Measurements from ENCODE around the gene RNF43.

RNF43 gene

DNA sequence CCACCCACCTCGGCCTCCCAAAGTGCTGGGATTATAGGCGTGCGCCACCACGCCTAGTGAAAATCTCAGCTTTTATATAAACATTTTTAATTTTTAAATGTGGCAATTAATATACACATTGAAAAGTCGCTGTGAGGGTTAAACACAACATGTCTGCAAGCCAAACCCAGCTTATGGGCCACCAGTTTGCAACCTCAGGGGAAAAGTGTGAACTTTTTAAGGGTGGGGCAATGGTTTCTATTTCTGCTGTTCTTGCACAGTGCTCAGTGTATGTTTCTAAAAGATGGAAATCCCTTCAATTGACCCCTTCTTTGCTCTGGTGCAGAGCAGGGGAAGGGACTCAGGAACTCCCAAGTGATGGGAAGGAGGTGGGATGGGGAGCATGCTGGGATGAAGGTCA is 47.0 kb downstream of the RNF43 start:
- no peak overlapping the region for H2BK120ac ChIP-seq (ENCODE audit: low read depth, low read length)

DNA sequence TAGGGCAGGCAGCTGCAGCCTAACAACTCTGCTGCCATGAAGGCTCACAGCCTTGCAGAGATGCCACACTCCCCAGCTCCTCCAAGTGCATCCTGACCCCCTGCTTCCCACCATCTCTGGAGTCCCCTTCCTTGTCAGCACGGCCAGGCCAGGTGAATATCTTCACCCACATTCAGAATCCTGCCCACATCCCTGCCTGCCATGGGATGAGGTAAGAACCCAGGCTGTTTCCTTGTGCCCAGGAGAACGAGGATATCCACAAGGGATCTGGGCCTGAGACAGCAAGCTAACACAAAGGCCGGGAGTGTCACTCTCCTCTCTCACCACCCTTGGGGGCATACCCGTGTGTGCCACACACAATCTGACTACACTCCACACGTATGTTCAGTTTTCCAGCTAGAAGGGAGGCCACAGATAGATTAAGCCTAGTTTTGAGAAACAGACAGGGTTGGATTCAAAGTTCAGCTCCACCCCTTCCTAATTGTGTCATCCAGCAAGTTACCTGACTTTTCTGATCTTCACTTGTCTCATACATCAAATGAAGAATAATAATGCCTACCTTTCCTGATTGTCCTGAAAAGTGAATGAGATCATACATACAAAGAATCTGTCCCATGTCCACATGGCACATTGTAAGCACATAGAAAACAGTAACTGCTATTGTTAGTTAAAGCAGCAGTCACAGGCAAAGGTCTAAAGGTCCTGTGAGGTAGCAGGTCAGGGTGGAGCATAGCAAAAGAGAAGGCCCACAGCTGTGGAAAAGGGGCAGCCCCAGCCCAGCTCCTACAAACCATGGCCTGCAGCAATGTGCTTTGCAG is 47.9 kb downstream of the RNF43 start:
- no peaks in the 10 kb centered on the region for H3K79me2 ChIP-seq (ENCODE audit: control insufficient read depth, insufficient read depth, low read length)
- no peak overlapping the region for H4K8ac ChIP-seq (ENCODE audit: low read depth, low read length)
- H3K27ac ChIP-seq (ENCODE audit: low read depth, low read length): no peak overlapping the region
- H3K79me1 ChIP-seq (ENCODE audit: low read length): no peaks in the 10 kb centered on the region
- no CpG with 5 or more reads among the region's 5 CpGs for WGBS (ENCODE audit: extremely low coverage, insufficient coverage, low lambda C conversion rate)
- DNase-seq: no peak
- H3K4me2 ChIP-seq (ENCODE audit: low read length): no peak overlapping the region
- no peak overlapping the region for H3K4ac ChIP-seq (ENCODE audit: low read depth, low read length)
- no peaks in the 10 kb centered on the region for H3K27me3 ChIP-seq (ENCODE audit: insufficient read depth, low read length, poor library complexity)
- H2BK5ac ChIP-seq (ENCODE audit: low read length): no peak overlapping the region
- no peak overlapping the region for H3K23ac ChIP-seq (ENCODE audit: low read length)
- no peak overlapping the region for H3K18ac ChIP-seq (ENCODE audit: low read length)
- H3K4me1 ChIP-seq (ENCODE audit: control insufficient read depth, low read depth, low read length): peaks cover 2% of the 10 kb centered on the region
- H2BK120ac ChIP-seq (ENCODE audit: low read depth, low read length): no peak overlapping the region
- H3K4me3 ChIP-seq (ENCODE audit: low read length): no peak overlapping the region
- no peak overlapping the region for H4K5ac ChIP-seq (ENCODE audit: low read length)
- H2AK5ac ChIP-seq (ENCODE audit: low read length): no peak overlapping the region
- no peak overlapping the region for H3K56ac ChIP-seq (ENCODE audit: low read length)
- no peak overlapping the region for H2BK15ac ChIP-seq (replicated peaks; ENCODE audit: low read depth)
- H3K9ac ChIP-seq (ENCODE audit: low read length): no peak overlapping the region
- H3K36me3 ChIP-seq (ENCODE audit: control insufficient read depth, insufficient read depth, low read length): no peaks in the 10 kb centered on the region

More for the DNA sequence above, 47.0 kb downstream of the RNF43 start:
- no peak overlapping the region for H2BK5ac ChIP-seq (ENCODE audit: low read length)
- H3K23ac ChIP-seq (ENCODE audit: low read length): no peak overlapping the region
- WGBS (ENCODE audit: extremely low coverage, insufficient coverage, low lambda C conversion rate): no CpG with 5 or more reads among the region's 5 CpGs
- H3K18ac ChIP-seq (ENCODE audit: low read length): no peak overlapping the region
- H3K4me1 ChIP-seq (ENCODE audit: control insufficient read depth, low read depth, low read length): no peaks in the 10 kb centered on the region
- no peak overlapping the region for H2BK15ac ChIP-seq (replicated peaks; ENCODE audit: low read depth)
- no peak overlapping the region for H3K4me2 ChIP-seq (ENCODE audit: low read length)
- H3K36me3 ChIP-seq (ENCODE audit: control insufficient read depth, insufficient read depth, low read length): no peaks in the 10 kb centered on the region
- H2AK5ac ChIP-seq (ENCODE audit: low read length): no peak overlapping the region
- H3K56ac ChIP-seq (ENCODE audit: low read length): no peak overlapping the region
- H4K5ac ChIP-seq (ENCODE audit: low read length): no peak overlapping the region
- no peak for DNase-seq
- H3K4ac ChIP-seq (ENCODE audit: low read depth, low read length): no peak overlapping the region
- H4K8ac ChIP-seq (ENCODE audit: low read depth, low read length): no peak overlapping the region
- H3K9ac ChIP-seq (ENCODE audit: low read length): no peak overlapping the region
- H3K4me3 ChIP-seq (ENCODE audit: low read length): no peak overlapping the region
- H3K79me2 ChIP-seq (ENCODE audit: control insufficient read depth, insufficient read depth, low read length): no peaks in the 10 kb centered on the region
- no peak overlapping the region for H3K27ac ChIP-seq (ENCODE audit: low read depth, low read length)
- no peaks in the 10 kb centered on the region for H3K79me1 ChIP-seq (ENCODE audit: low read length)
- H3K27me3 ChIP-seq (ENCODE audit: insufficient read depth, low read length, poor library complexity): no peaks in the 10 kb centered on the region

DNA sequence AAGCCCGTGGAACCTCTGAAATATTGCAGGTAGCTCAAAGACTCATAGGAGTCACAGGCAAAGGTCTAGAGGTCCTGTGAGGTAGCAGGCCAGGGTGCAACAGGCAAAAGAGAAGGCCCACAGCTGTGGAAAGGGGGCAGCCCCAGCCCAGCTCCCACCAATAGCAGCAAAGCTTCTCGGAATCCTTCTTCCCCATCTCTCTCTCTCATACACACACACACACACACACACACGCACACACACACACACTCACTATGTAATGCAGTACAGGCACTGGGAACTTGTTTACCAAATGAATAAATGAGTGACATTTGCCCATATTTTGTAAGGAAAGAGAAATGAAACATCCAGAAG is 48.5 kb downstream of the RNF43 start:
- WGBS (ENCODE audit: extremely low coverage, insufficient coverage, low lambda C conversion rate): no CpG with 5 or more reads among the region's 3 CpGs
- Histone ChIP-seq H3K27ac (ENCODE audit: low read depth, low read length) (no peak overlapping the region), H3K4me2 (ENCODE audit: low read length) (no peak overlapping the region), H3K4me3 (ENCODE audit: low read length) (no peak overlapping the region), H3K4ac (ENCODE audit: low read depth, low read length) (no peak overlapping the region), H4K8ac (ENCODE audit: low read depth, low read length) (no peak overlapping the region), H4K5ac (ENCODE audit: low read length) (no peak overlapping the region), H2BK120ac (ENCODE audit: low read depth, low read length) (no peak overlapping the region), H3K79me2 (ENCODE audit: control insufficient read depth, insufficient read depth, low read length) (no peaks in the 10 kb centered on the region), H3K27me3 (ENCODE audit: insufficient read depth, low read length, poor library complexity) (no peaks in the 10 kb centered on the region), H3K23ac (ENCODE audit: low read length) (no peak overlapping the region), H3K18ac (ENCODE audit: low read length) (no peak overlapping the region), H3K36me3 (ENCODE audit: control insufficient read depth, insufficient read depth, low read length) (no peaks in the 10 kb centered on the region), H3K4me1 (ENCODE audit: control insufficient read depth, low read depth, low read length) (peaks cover 2% of the 10 kb centered on the region), H3K56ac (ENCODE audit: low read length) (no peak overlapping the region), H3K79me1 (ENCODE audit: low read length) (no peaks in the 10 kb centered on the region), H2BK15ac (replicated peaks; ENCODE audit: low read depth) (no peak overlapping the region), H2BK5ac (ENCODE audit: low read length) (no peak overlapping the region), H2AK5ac (ENCODE audit: low read length) (no peak overlapping the region), H3K9ac (ENCODE audit: low read length) (no peak overlapping the region)
- no peak for DNase-seq
